PC-9 (cell line): ENCODE measurements around the gene MRPL48.

ENCODE experiments used
- EZH2 ChIP-seq: fragments of 200-600 bp; sonication (generic); IDR thresholded peaks from 2 replicates; pipeline ENCODE4 v1.8.0; 2017; ENCODE audit warnings: antibody characterized with exemption, low read depth
- TF ChIP-seq, protein P1 (sequence below): fragments of 200-600 bp; sonication (generic); conservative IDR thresholded peaks from 2 replicates; pipeline ENCODE4 v1.6.1; 2017; ENCODE audit warnings: mixed run types, antibody characterized with exemption, mild to moderate bottlenecking, moderate library complexity

DNA sequence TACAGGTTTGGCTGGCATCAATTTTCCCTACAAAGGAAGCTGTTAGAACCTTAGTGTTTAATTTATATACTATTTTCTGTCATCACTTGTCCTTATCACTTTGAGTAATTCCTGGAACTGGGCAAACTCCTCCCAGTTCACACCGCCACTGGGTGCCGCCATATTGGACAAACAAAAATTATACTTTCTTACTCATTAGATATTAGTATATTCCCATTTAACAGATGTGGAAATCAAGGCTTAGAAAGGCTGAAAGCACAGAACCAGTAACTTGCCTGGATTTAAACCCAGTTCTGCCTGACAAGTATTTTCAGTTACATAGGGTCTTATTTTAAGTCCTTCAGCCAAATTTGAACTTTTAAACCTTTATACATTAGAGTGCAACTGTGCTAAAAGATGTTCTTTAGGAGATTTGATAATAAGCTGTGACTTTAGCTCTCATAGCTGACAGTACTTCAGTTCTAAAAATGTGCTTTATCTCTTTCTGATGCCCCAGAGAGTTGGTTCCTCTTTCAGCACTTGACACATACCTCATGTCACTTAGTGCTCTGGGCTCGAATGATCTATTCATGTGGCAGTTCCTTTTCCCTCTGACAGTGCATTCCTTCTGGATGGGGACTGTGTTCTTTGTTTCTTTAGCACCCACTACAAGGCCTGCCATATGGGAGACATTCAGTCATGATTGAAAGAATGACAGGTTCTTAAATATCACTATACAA, 63.5 kb downstream of the MRPL48 start:
- TF ChIP-seq, protein P1, sequence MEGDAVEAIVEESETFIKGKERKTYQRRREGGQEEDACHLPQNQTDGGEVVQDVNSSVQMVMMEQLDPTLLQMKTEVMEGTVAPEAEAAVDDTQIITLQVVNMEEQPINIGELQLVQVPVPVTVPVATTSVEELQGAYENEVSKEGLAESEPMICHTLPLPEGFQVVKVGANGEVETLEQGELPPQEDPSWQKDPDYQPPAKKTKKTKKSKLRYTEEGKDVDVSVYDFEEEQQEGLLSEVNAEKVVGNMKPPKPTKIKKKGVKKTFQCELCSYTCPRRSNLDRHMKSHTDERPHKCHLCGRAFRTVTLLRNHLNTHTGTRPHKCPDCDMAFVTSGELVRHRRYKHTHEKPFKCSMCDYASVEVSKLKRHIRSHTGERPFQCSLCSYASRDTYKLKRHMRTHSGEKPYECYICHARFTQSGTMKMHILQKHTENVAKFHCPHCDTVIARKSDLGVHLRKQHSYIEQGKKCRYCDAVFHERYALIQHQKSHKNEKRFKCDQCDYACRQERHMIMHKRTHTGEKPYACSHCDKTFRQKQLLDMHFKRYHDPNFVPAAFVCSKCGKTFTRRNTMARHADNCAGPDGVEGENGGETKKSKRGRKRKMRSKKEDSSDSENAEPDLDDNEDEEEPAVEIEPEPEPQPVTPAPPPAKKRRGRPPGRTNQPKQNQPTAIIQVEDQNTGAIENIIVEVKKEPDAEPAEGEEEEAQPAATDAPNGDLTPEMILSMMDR = no peak
- TF ChIP-seq EZH2 = no peak
